Adrenal gland (tissue), 12 donors: ENCODE results near the gene UBE2N. TPM values are rescaled to one million over a fixed set of nuclear protein-coding genes. Genes with fewer than 3 reads are reported as not detected.
A peak's percentile ranks its signal among the peaks of the same experiment; 100 is the strongest.

Experiments used
- DNase-seq, 7 donors: peaks; one replicate each; pipeline ENCODE4 v3.0.0-alpha.2; 2019 to 2020
- H3K27ac ChIP-seq, 5 donors: fragments of 200-600 bp; sonication (generic) in 4 of 5; 1 replicate in 3 of 5; 2 replicates in 2 of 5; pipeline versions ENCODE4 v1.5.1 to v1.8.0; 2016 to 2020; ENCODE audit warnings: mild to moderate bottlenecking in 1 of 5
- H3K27me3 ChIP-seq: fragments of 200-600 bp; 2 replicates; pipeline ENCODE4 v1.8.0; 2021
- H3K36me3 ChIP-seq, 2 donors: fragments of 200-600 bp; replicated peaks in 1 of 2; 1 replicate in 1 of 2; 2 replicates in 1 of 2; pipeline versions ENCODE4 v1.5.1 to v1.8.0; 2018 to 2022
- H3K4me1 ChIP-seq, 2 donors: fragments of 200-600 bp; replicated peaks in 1 of 2; 1 replicate in 1 of 2; 2 replicates in 1 of 2; pipeline versions ENCODE4 v1.5.1 to v1.8.0; 2018 to 2021
- H3K4me3 ChIP-seq, 4 donors: fragments of 200-600 bp; sonication (generic) in 3 of 4; one replicate each; pipeline ENCODE4 v1.5.1; 2016 to 2018
- H3K9me3 ChIP-seq, 3 donors: fragments of 200-600 bp; sonication (generic) in 1 of 3; replicated peaks in 1 of 3; 1 replicate in 2 of 3; 2 replicates in 1 of 3; pipeline versions ENCODE4 v1.5.1 to v1.8.0; 2016 to 2021
- CTCF ChIP-seq, 6 experiments: fragments of 450-650 bp in 4 of 6; fragments of 200-600 bp in 2 of 6; sonication (generic) in 1 of 6; IDR thresholded peaks; 1 replicate in 5 of 6; 2 replicates in 1 of 6; pipeline versions ENCODE4 v1.5.1 to v1.8.0; 2016 to 2021; ENCODE audit warnings: antibody characterized with exemption in 6 of 6, mild to moderate bottlenecking in 2 of 6, moderate library complexity in 1 of 6
- POLR2A ChIP-seq, 2 donors: fragments of 450-650 bp; IDR thresholded peaks; one replicate each; pipeline ENCODE4 v1.6.1; 2017; ENCODE audit warnings: antibody characterized with exemption in 2 of 2, mild to moderate bottlenecking in 2 of 2, moderate library complexity in 1 of 2
- WGBS, 4 donors: extraction: QIAGEN DNeasy Blood & Tissue Kit in 2 of 4; methylation state at CpG; one replicate each; pipeline versions ENCODE4 v1.1.5 to v1.1.7; 2013 to 2017; 5-methylcytosine and 5-hydroxymethylcytosine counted together
- intact Hi-C, 2 donors: fragments of 100-400 bp; cut with DNase I; formaldehyde crosslinking; loops; one replicate each; pipeline versions ENCODE4 v1.14.1 to v1.15.0; 2022 to 2023
- polyA plus RNA-seq, 3 donors: library from polyadenylated mRNA; stranded (reverse); fragments of 200-250 nt in 2 of 3; fragments of 350-450 nt in 1 of 3; fragmentation: Illumina TruSeq in 1 of 3; extraction: RNeasy Lipid Tissue Mini Kit (QIAGEN cat#74804) in 1 of 3; gene quantifications; one replicate each; pipeline ENCODE4 v1.2.3, GENCODE V29; 2013 to 2014
- total RNA-seq, 9 donors: library from RNA; depleted of rRNA in 4 of 9; stranded (reverse); fragments of >200 nt in 4 of 9; fragments of 120-200 nt in 1 of 9; fragmentation: NEBNext Ultra II Directional in 1 of 9; extraction: Animal tissue kit (Norgen Biotek cat#: 25700) in 1 of 9; gene quantifications; one replicate each; pipeline versions ENCODE4 v1.1.0 to v1.2.4, GENCODE V29; 2013 to 2023
- donor health status: healthy with polysubstance abuse.
- donor health status: Bipolar disorder and iron deficiency.
- donor health status: DM: yes; HTN: yes; CAD: no.
- donor health status: DM: no; HTN: no; CAD: no.
- donor health status: DM: no; HTN: no; CAD: no.
- donor health status: DM: yes; HTN: yes; CAD: no.

UBE2N gene
- total and polyA plus RNA-seq, 12 donors = 22.1 to 186 (median 68.5) TPM

GRCh38 chr12:93376436-93377251 lies 65.1 kb downstream of the UBE2N start:
- Histone ChIP-seq H3K4me3 (peak overlapping the region in 2 of 4 donors; percentile 46 to 69), H3K36me3 (no peaks in the 10 kb centered on the region), H3K4me1 (peaks cover 26 to 42% of the 10 kb centered on the region in 2 donors), H3K9me3 (no peaks in the 10 kb centered on the region), H3K27ac (peak overlapping the region; percentile 62 to 94 (median 87)), H3K27me3 (no peaks in the 10 kb centered on the region)
- no peak for TF ChIP-seq CTCF (IDR thresholded peaks at IDR 0.05)
- peak in 1 of 2 donors; percentile 72 for TF ChIP-seq POLR2A (IDR thresholded peaks at IDR 0.05)
- intact Hi-C loops = no loop called here
- DNase-seq = peak; percentile 57 to 81 (median 72)
- WGBS, 4 donors = 41 to 61% (median 44%) methylated on average over 9 to 10 of the region's 10 CpGs

DNA sequence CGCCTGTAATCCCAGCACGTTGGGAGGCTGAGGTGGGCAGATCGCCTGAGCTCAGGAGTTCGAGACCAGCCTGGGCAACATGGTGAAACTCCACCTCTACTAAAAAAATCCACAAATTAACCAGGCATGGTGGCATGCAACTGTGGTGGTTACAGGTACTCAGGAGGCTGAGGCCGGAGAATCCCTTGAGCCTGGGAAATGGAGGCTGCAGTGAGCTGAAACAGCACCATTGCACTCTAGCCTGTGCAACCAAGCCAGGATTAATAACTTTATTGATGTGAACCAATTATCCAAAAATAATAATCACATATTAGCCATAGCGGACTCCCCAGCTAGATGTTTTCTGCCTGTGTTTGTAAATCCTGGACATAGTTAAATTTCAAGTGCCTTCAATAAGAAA lies 65.8 kb downstream of the UBE2N start:
- H3K4me3 ChIP-seq = peak overlapping the region in 1 of 4 donors; percentile 69
- no peaks in the 10 kb centered on the region for H3K36me3 ChIP-seq
- H3K27ac ChIP-seq = peak overlapping the region in 3 of 5 donors; percentile 83 to 93 (median 87)
- intact Hi-C loops = no loop called here
- no peaks in the 10 kb centered on the region for H3K9me3 ChIP-seq
- H3K4me1 ChIP-seq = peaks cover 25 to 35% of the 10 kb centered on the region in 2 donors
- no peak for DNase-seq
- WGBS, 4 donors = 90 to 96% (median 95%) methylated on average over 6 of the region's 6 CpGs
- no peak for TF ChIP-seq CTCF (IDR thresholded peaks at IDR 0.05)
- TF ChIP-seq POLR2A (IDR thresholded peaks at IDR 0.05) = no peak
- H3K27me3 ChIP-seq = no peaks in the 10 kb centered on the region

DNA sequence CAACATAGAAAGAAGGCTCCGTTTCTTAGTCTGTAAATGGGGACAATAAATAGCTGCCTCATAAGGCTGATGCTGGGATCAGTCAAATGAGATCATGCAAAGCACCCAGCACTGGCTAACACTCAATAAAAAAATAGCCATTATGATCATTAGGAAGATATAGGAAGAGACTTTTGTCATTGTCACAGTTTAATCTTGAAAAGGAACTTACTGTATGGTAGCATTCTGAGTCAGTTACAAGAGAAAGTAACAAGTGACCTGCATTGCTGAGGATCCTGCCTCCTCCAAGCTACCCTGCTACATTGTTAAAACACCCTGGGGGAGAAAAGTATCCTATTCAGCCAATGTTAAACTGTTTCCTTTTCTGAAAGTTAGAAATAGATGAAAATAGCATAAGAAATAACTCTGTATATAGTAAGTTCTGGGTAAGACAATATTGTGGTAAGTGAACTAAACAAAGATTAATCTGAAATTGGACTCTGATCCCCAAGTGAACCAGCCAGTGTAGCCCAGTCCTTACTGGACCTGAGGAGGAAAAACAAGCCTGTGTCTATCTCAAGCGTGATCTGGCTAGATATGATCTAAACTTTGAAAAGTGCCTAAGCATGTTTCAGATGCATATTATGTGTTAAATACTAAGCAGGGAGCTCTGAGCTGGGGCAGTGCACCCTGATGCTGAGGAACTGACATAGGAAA lies 67.6 kb downstream of the UBE2N start:
- intact Hi-C loops = no loop called here
- 82 to 91% (median 87%) methylated on average over 2 of the region's 2 CpGs for WGBS, 4 donors
- no peak for DNase-seq
- Histone ChIP-seq H3K27ac (no peak overlapping the region), H3K4me1 (peaks cover 25% of the 10 kb centered on the region in 2 donors), H3K4me3 (no peak overlapping the region), H3K36me3 (no peaks in the 10 kb centered on the region), H3K9me3 (no peaks in the 10 kb centered on the region), H3K27me3 (no peaks in the 10 kb centered on the region)
- no peak for TF ChIP-seq POLR2A (IDR thresholded peaks at IDR 0.05)
- TF ChIP-seq CTCF (IDR thresholded peaks at IDR 0.05) = no peak

DNA sequence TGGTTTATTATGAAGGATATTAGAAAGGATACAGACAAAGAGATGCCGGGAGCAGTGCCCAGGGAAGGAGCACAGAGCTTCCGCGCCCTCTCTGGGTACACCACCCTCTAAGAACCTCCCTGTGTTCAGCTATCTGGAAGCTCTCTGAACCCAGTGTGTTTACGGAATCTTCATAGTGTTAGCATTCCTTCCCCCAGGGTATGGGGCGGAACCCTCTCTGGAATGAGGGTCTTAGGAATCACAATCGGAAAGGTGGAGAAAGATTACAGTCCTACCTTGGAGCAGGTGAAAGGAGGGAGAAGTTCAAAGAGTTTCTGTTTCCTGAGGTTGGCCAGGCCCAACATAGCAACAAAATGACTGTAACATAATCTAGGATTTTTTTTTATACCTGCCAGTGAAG lies 70.8 kb downstream of the UBE2N start:
- no peaks in the 10 kb centered on the region for H3K36me3 ChIP-seq
- intact Hi-C loops = no loop called here
- H3K27ac ChIP-seq = no peak overlapping the region
- TF ChIP-seq POLR2A (IDR thresholded peaks at IDR 0.05) (no peak), CTCF (IDR thresholded peaks at IDR 0.05) (no peak)
- DNase-seq = no peak
- no peaks in the 10 kb centered on the region for H3K27me3 ChIP-seq
- H3K4me3 ChIP-seq = no peak overlapping the region
- no peaks in the 10 kb centered on the region for H3K9me3 ChIP-seq
- 95 to 99% (median 97%) methylated on average over 6 of the region's 6 CpGs for WGBS, 4 donors
- peaks cover 14 to 15% of the 10 kb centered on the region in 2 donors for H3K4me1 ChIP-seq
